Astrocyte of the spinal cord (primary cell): ENCODE results near the gene ZNF526.

Experiments
- DNase-seq: peaks from one replicate; pipeline ENCODE4 v3.0.0; 2011; ENCODE audit warnings: low read depth, low spot score
- H3K4me3 ChIP-seq: 2 replicates; pipeline ENCODE4 v1.5.1; 2011; ENCODE audit warnings: low read depth, mild to moderate bottlenecking, low read length, moderate library complexity
- in situ Hi-C: cut with HindIII; loops from 2 replicates; pipeline ENCODE4 v1.10.0; 2017; ENCODE audit warnings: low sequenced_read_pairs
- TF ChIP-seq, protein P1 (sequence below): IDR thresholded peaks from 2 replicates; pipeline ENCODE4 v1.5.1; 2012; ENCODE audit warnings: low read depth, mild to moderate bottlenecking, low read length, inconsistent platforms

The ZNF526 gene

GRCh38 chr19:42193706-42194105, 26.4 kb upstream of the ZNF526 start:
- DNase-seq = no peak

GRCh38 chr19:42196011-42197001, 23.8 kb upstream of the ZNF526 start:
- TF ChIP-seq, protein P1, sequence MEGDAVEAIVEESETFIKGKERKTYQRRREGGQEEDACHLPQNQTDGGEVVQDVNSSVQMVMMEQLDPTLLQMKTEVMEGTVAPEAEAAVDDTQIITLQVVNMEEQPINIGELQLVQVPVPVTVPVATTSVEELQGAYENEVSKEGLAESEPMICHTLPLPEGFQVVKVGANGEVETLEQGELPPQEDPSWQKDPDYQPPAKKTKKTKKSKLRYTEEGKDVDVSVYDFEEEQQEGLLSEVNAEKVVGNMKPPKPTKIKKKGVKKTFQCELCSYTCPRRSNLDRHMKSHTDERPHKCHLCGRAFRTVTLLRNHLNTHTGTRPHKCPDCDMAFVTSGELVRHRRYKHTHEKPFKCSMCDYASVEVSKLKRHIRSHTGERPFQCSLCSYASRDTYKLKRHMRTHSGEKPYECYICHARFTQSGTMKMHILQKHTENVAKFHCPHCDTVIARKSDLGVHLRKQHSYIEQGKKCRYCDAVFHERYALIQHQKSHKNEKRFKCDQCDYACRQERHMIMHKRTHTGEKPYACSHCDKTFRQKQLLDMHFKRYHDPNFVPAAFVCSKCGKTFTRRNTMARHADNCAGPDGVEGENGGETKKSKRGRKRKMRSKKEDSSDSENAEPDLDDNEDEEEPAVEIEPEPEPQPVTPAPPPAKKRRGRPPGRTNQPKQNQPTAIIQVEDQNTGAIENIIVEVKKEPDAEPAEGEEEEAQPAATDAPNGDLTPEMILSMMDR = no peak
- no peak overlapping the region for H3K4me3 ChIP-seq

More at GRCh38 chr19:42193706-42194105, 26.4 kb upstream of the ZNF526 start:
- in situ Hi-C loops = no loop called here
- no peak overlapping the region for H3K4me3 ChIP-seq
- TF ChIP-seq, protein P1 = no peak

DNA sequence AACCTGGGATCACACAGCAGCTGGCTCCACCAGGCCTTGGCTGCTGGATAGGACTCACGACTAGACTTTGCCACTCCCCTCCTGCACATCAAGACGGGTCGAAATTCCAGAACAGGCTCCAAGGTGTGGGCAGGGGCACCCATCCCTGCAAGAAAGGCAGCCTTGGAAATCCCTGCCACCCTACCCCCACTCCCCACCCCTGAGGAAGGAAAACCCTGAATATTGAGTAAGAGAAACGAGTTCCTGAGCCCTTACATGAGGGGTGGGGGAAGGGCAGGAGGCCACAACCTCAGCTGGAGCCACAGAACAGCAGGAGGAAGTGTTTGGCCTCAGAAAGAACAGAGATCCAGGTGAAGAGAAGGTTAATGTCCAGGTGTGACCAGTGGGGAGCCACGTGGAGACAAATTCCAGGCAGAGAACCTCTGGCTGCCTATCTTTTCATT, 22.7 kb upstream of the ZNF526 start:
- TF ChIP-seq, protein P1 = no peak
- in situ Hi-C loops = no loop called here
- H3K4me3 ChIP-seq = no peak overlapping the region
- no peak for DNase-seq

More at GRCh38 chr19:42196011-42197001, 23.8 kb upstream of the ZNF526 start:
- no peak for DNase-seq
- in situ Hi-C loops = no loop called here

DNA sequence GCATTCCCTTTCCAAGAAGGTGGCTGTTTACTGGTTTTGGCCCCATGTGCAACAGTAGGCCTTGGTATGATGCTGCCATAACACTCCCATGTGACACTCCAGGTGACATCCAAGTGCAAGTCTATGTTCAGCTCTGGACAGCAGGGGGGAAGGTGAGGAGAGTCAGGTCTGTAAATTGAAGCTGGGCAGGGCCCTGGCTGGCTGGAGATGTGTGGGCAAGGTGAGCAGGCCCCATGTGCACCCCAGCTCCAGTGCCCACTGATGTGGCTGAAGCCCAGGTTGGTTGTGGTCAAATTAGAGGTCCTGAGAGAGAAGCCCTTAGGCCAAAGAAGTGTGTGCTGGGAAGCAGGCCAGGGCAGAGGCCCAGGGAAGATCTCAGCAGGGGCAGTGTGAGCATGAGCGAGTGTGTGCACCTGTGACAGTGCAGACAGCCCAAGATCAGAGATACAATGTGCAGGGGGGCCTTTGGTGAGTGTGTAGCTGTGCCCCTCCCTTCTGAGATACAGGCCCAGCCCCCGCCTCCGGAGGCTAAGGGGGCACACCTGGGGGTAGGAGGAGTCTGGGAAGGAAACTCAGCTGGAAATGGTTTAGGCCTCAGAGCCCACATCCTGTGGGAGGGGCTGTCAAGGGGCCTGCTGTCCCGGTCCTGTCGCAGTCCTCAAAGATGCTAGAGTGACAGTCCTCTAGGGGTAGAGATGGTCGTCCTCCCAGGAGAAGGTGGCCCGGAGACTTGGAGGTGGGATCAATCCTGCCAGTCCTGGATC, 21.3 kb upstream of the ZNF526 start:
- no peak overlapping the region for H3K4me3 ChIP-seq
- TF ChIP-seq, protein P1 = no peak
- in situ Hi-C loops = no loop called here
- DNase-seq = no peak

- in situ Hi-C loops = no loop called here
- no peak for DNase-seq
- H3K4me3 ChIP-seq = no peak overlapping the region
- TF ChIP-seq, protein P1 = no peak
Observed at GRCh38 chr19:42199440-42200115, 20.5 kb upstream of the ZNF526 start.

- no peak overlapping the region for H3K4me3 ChIP-seq
- in situ Hi-C loops = no loop called here
- DNase-seq = no peak
- TF ChIP-seq, protein P1 = no peak
Observed at GRCh38 chr19:42200116-42200715, 19.9 kb upstream of the ZNF526 start.
